GM18867 (cell line): ENCODE results near the gene NPB.

ENCODE experiments used
- ATAC-seq: cut with Tn5 transposase; IDR thresholded peaks from one replicate; pipeline ENCODE4 v1.9.1; 2021; ENCODE audit warnings: mild to moderate bottlenecking, moderate library complexity; ENCODE audit not compliant: unreplicated experiment

NPB gene

GRCh38 chr17:81869221-81870130, 32.6 kb upstream of the NPB start:
- no peak for ATAC-seq

GRCh38 chr17:81870131-81870980, 31.7 kb upstream of the NPB start:
- ATAC-seq, result peak; percentile 18

GRCh38 chr17:81870981-81871386, 31.1 kb upstream of the NPB start, which contains the start of gene ARHGDIA:
TSS of gene ARHGDIA (minus strand) at chr17:81871337. CDS start at chr17:81869930, 1,407 bp downstream.
- peak; percentile 24 for ATAC-seq

- peak; percentile 48 for ATAC-seq
Observed at GRCh38 chr17:81871387-81872230, 30.4 kb upstream of the NPB start.

GRCh38 chr17:81877569-81877968, 24.5 kb upstream of the NPB start:
- no peak for ATAC-seq

- no peak for ATAC-seq
Observed at GRCh38 chr17:81878294-81878693, 23.7 kb upstream of the NPB start.

GRCh38 chr17:81879121-81879520, 22.9 kb upstream of the NPB start:
- no peak for ATAC-seq

GRCh38 chr17:81884520-81884919, 17.5 kb upstream of the NPB start:
- no peak for ATAC-seq

GRCh38 chr17:81884968-81885367, 17.1 kb upstream of the NPB start:
- no peak for ATAC-seq

- ATAC-seq, result no peak
Observed at GRCh38 chr17:81885454-81885853, 16.6 kb upstream of the NPB start.

- ATAC-seq, result no peak
Observed at GRCh38 chr17:81885869-81886548, 16.0 kb upstream of the NPB start.

- no peak for ATAC-seq
Observed at GRCh38 chr17:81888105-81888987, 13.7 kb upstream of the NPB start.

- no peak for ATAC-seq
Observed at GRCh38 chr17:81888988-81889595, 12.9 kb upstream of the NPB start.

- ATAC-seq, result no peak
Observed at GRCh38 chr17:81889602-81890001, 12.4 kb upstream of the NPB start.

- peak; percentile 21 for ATAC-seq
Observed at GRCh38 chr17:81890447-81891302, 11.4 kb upstream of the NPB start.

GRCh38 chr17:81891303-81891552, 10.8 kb upstream of the NPB start:
- ATAC-seq, result no peak

- no peak for ATAC-seq
Observed at GRCh38 chr17:81895400-81895799, 6.6 kb upstream of the NPB start.
